ENCODE data around the gene IQGAP2. TPM values are rescaled to one million over a fixed set of nuclear protein-coding genes. Genes with fewer than 3 reads are reported as not detected.

IQGAP2 gene
- total and polyA plus RNA-seq, 9 of the 15 experiments (the other 6 are each of a cell fraction or from before 2014, with no cell fraction given), result 8.7 to 23.2 (median 17.4) TPM

DNA sequence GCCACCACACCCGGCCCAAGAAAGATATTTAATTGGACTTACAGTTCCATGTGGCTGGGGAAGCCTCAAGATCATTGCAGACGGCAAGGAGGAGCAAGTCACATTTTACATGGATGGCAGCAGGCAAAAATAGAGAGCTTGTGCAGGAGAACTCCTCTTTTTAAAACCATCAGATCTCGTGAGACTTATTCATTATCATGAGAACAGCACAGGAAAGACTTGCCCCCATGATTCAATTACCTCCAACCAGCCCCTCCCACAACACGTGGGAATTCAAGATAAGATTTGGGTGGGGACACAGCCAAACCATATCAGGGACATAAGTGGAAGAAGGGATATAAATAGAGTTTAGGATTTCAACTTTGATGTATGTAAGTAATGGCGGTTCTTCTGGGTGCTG lies 115.2 kb downstream of the IQGAP2 start (continued):
- TF ChIP-seq CBX3 (IDR thresholded peaks at IDR 0.05; ENCODE audit: borderline replicate concordance in 1 of 2, low read length in 2 of 2) (peak in 1 of 2 experiments; percentile 39; a peak in 1 of 3 replicates), ZEB2 (IDR thresholded peaks at IDR 0.05) (0 out of 2 replicates have a peak, but pooled peaks have one; percentile 55), TRIM24 (IDR thresholded peaks at IDR 0.05) (peak; percentile 59 to 79; a peak in 3 of 4 replicates), SP1 (CRISPR knock-in tag; IDR thresholded peaks at IDR 0.05) (0 out of 2 replicates have a peak, but pooled peaks have one; percentile 21), MEF2A (IDR thresholded peaks at IDR 0.05; ENCODE audit: control insufficient read depth, low read depth, low read length) (peak; percentile 34), ARID1B (IDR thresholded peaks at IDR 0.05) (peak; percentile 54)
- TF ChIP-seq, protein P1, sequence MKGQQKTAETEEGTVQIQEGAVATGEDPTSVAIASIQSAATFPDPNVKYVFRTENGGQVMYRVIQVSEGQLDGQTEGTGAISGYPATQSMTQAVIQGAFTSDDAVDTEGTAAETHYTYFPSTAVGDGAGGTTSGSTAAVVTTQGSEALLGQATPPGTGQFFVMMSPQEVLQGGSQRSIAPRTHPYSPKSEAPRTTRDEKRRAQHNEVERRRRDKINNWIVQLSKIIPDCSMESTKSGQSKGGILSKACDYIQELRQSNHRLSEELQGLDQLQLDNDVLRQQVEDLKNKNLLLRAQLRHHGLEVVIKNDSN (CRISPR knock-in tag; IDR thresholded peaks at IDR 0.05), result peak; percentile 44
- TF ChIP-seq, protein P2, sequence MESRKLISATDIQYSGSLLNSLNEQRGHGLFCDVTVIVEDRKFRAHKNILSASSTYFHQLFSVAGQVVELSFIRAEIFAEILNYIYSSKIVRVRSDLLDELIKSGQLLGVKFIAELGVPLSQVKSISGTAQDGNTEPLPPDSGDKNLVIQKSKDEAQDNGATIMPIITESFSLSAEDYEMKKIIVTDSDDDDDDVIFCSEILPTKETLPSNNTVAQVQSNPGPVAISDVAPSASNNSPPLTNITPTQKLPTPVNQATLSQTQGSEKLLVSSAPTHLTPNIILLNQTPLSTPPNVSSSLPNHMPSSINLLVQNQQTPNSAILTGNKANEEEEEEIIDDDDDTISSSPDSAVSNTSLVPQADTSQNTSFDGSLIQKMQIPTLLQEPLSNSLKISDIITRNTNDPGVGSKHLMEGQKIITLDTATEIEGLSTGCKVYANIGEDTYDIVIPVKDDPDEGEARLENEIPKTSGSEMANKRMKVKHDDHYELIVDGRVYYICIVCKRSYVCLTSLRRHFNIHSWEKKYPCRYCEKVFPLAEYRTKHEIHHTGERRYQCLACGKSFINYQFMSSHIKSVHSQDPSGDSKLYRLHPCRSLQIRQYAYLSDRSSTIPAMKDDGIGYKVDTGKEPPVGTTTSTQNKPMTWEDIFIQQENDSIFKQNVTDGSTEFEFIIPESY (CRISPR knock-in tag; IDR thresholded peaks at IDR 0.05), result peak; percentile 24; the same call in 1 of the 2 replicates

DNA sequence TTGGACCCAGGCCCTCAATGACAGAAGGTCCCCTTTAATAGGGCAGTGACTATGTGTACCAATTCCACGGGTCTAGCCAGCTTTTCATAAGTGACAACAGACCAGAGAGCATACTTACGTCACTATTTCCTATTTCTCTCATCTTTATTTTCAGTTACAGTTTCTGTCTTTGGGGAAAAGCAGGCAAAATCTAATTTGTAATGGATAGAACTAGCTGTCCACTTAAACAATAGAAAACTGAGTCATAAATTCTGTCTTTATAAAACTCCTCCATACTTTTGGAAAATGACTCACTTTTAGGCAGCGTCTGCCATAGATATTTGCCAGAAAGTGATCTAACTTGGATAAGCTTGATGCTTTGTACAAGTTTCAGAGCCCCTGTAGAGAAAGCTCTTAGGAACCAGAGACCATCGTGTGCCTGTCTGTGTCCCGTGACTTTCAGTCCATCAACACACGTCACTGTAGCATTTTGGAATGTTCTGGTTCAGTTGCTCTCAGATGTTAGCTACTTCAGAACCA lies 118.2 kb downstream of the IQGAP2 start:
- POLR2A ChIA-PET, result no interaction called here
- H3K79me2 ChIP-seq (ENCODE audit: control insufficient read depth, insufficient read depth, low read length), result no peaks in the 10 kb centered on the region
- in situ Hi-C loops (cut with MboI) (no loop called here), intact Hi-C loops (cut with micrococcal nuclease) (no loop called here)
- H3K27ac ChIP-seq (ENCODE audit: extremely low read depth, low read depth, low read length), result no peak overlapping the region
- no peak overlapping the region for H3K4me2 ChIP-seq (ENCODE audit: insufficient read depth, low read length)
- CTCF ChIA-PET (ENCODE audit: low intra/inter-chr PET ratio), result no interaction called here
- H3K9me1 ChIP-seq (ENCODE audit: control insufficient read depth, insufficient read depth, low read length), result no peaks in the 10 kb centered on the region
- FAIRE-seq, result peak; percentile 65
- H3K36me3 ChIP-seq (ENCODE audit: control insufficient read depth, insufficient read depth, low read length), result no peaks in the 10 kb centered on the region
- H3K9ac ChIP-seq (ENCODE audit: insufficient read depth in 1 of 2, low read depth in 2 of 2, low read length in 2 of 2), result no peak overlapping the region
- no peak for DNase-seq (ENCODE audit: extremely low read depth in 1 of 4, low spot score in 3 of 4)
- no peaks in the 10 kb centered on the region; the same call in 1 of the 2 replicates for H3K9me3 ChIP-seq (replicated peaks; ENCODE audit: control insufficient read depth, insufficient read depth, low read depth, low read length)
- no peak for ATAC-seq
- BruUV-seq (replicated peaks), result no TSS peak
- H3K4me3 ChIP-seq, result no peak overlapping the region
- no peaks in the 10 kb centered on the region for H4K20me1 ChIP-seq (replicated peaks; ENCODE audit: control insufficient read depth, insufficient read depth, low read length)
- H3K27me3 ChIP-seq (ENCODE audit: control insufficient read depth in 2 of 2, insufficient read depth in 2 of 2, low read length in 2 of 2), result no peaks in the 10 kb centered on the region
- 43% methylated on average over 6 of the region's 6 CpGs for WGBS (ENCODE audit: insufficient coverage, low coverage, missing lambda C conversion rate)
- H2AFZ ChIP-seq (ENCODE audit: low read depth, low read length), result no peak overlapping the region
- H3K4me1 ChIP-seq (replicated peaks in 1 of 2; ENCODE audit: control insufficient read depth in 2 of 2, insufficient read depth in 2 of 2, low read length in 2 of 2), result peaks cover 0 to 3% of the 10 kb centered on the region in 2 experiments; a peak in 1 of 5 replicates
- TF ChIP-seq CBX1 (IDR thresholded peaks at IDR 0.05; ENCODE audit: low read depth) (no peak), TFE3 (CRISPR knock-in tag; IDR thresholded peaks at IDR 0.05) (no peak), ILK (tag; IDR thresholded peaks at IDR 0.05; ENCODE audit: borderline replicate concordance, low read depth) (no peak), TFAP4 (CRISPR knock-in tag; IDR thresholded peaks at IDR 0.05; ENCODE audit: borderline replicate concordance) (no peak), NUFIP1 (IDR thresholded peaks at IDR 0.05; ENCODE audit: partially characterized antibody) (no peak), NR2C1 (IDR thresholded peaks at IDR 0.05) (no peak), NR2C1 (tag; IDR thresholded peaks at IDR 0.05) (no peak), KDM4B (IDR thresholded peaks at IDR 0.05; ENCODE audit: borderline replicate concordance in 2 of 2, low read depth in 1 of 2) (no peak), HMG20B (CRISPR knock-in tag; IDR thresholded peaks at IDR 0.05) (no peak)
